GM23248 (cell line): ENCODE results near the gene NDE1.

Source experiments
- EZH2 ChIP-seq: fragments of 200-600 bp; sonication (generic); IDR thresholded peaks from 2 replicates; pipeline ENCODE4 v1.6.1; 2018; ENCODE audit warnings: antibody characterized with exemption, mild to moderate bottlenecking; ENCODE audit not compliant: insufficient read depth, poor library complexity, severe bottlenecking
- EZH2phosphoT487 ChIP-seq: fragments of 200-600 bp; sonication (generic); IDR thresholded peaks from 2 replicates; pipeline ENCODE4 v1.6.1; 2018; ENCODE audit warnings: antibody characterized with exemption, moderate library complexity, mild to moderate bottlenecking, low read depth; ENCODE audit not compliant: insufficient read depth

GRCh38 chr16:15772579-15773293, 122.7 kb downstream of the NDE1 start:
- TF ChIP-seq EZH2phosphoT487: no peak
- no peak for TF ChIP-seq EZH2
